ENCODE results near the gene NGDN.

The NGDN gene

GRCh38 chr14:23432946-23433345 is 36.6 kb upstream of the NGDN start:
- WGBS, result 92% methylated on average over 10 of the region's 10 CpGs
- H3K27ac ChIP-seq (ENCODE audit: low read depth, low read length), result no peak overlapping the region
- H3K4me1 ChIP-seq (ENCODE audit: insufficient read depth, low read length), result peaks cover 17% of the 10 kb centered on the region; the same call in 1 of the 2 replicates
- no peaks in the 10 kb centered on the region for H3K36me3 ChIP-seq (ENCODE audit: insufficient read depth, low read length)
- no peak overlapping the region for H3K4me3 ChIP-seq (ENCODE audit: low read length)
- H3K9me3 ChIP-seq (ENCODE audit: insufficient read depth, low read depth, low read length), result no peaks in the 10 kb centered on the region
- H3K9ac ChIP-seq (ENCODE audit: low read depth, low read length), result no peak overlapping the region
- H3K27me3 ChIP-seq (ENCODE audit: insufficient read depth, low read length), result 0 out of 2 replicates have a peak, but pooled peaks cover under 1% of the 10 kb centered on the region

- Histone ChIP-seq H3K27me3 (ENCODE audit: insufficient read depth, low read length) (no peaks in the 10 kb centered on the region), H3K4me3 (ENCODE audit: low read length) (no peak overlapping the region), H3K36me3 (ENCODE audit: insufficient read depth, low read length) (no peaks in the 10 kb centered on the region), H3K4me1 (ENCODE audit: insufficient read depth, low read length) (peaks cover 22% of the 10 kb centered on the region; the same call in 1 of the 2 replicates), H3K27ac (ENCODE audit: low read depth, low read length) (no peak overlapping the region), H3K9ac (ENCODE audit: low read depth, low read length) (no peak overlapping the region), H3K9me3 (ENCODE audit: insufficient read depth, low read depth, low read length) (no peaks in the 10 kb centered on the region)
- WGBS, result 79% methylated on average over 10 of the region's 10 CpGs
Observed at GRCh38 chr14:23433457-23433856, 36.0 kb upstream of the NGDN start.

DNA sequence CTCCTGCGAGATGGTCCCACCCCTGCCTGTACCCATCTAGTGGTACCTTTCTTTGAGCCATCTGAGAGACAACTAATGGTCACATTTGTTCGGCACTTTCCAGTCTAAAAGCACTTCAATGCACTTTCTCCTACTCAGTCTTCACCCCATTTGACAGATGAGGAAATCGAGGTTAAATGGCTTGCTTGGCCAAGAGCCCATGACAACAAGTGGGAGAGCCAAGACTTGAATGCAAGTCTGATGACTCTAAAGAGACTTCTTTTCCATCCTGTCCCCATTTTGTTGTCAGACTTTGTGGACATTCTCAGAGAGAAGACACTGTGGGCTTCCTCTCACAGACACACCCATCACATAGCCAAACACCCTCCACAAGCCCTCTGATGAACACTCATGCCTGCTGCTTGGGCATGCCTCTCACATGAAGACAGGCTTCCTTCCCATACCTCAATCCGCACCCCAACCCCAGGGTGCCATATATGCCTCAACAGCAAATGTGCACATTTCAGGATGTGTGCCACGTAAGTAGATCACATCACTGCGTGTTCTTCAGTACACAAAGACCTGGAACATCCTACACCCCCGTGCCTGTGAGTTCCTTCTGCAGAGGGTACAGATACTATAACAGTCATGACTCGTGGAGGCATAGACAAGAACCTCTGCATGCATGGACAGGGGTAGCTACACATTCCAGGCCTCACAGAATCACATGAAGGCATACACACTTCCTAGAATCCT is 34.8 kb upstream of the NGDN start:
- Histone ChIP-seq H3K9ac (ENCODE audit: low read depth, low read length) (no peak overlapping the region), H3K9me3 (ENCODE audit: insufficient read depth, low read depth, low read length) (no peaks in the 10 kb centered on the region), H3K27ac (ENCODE audit: low read depth, low read length) (no peak overlapping the region), H3K4me3 (ENCODE audit: low read length) (no peak overlapping the region), H3K36me3 (ENCODE audit: insufficient read depth, low read length) (no peaks in the 10 kb centered on the region), H3K4me1 (ENCODE audit: insufficient read depth, low read length) (peaks cover 27% of the 10 kb centered on the region; the same call in 1 of the 2 replicates), H3K27me3 (ENCODE audit: insufficient read depth, low read length) (no peaks in the 10 kb centered on the region)
- whole genome bisulfite sequencing, result 91% methylated on average over 8 of the region's 8 CpGs

DNA sequence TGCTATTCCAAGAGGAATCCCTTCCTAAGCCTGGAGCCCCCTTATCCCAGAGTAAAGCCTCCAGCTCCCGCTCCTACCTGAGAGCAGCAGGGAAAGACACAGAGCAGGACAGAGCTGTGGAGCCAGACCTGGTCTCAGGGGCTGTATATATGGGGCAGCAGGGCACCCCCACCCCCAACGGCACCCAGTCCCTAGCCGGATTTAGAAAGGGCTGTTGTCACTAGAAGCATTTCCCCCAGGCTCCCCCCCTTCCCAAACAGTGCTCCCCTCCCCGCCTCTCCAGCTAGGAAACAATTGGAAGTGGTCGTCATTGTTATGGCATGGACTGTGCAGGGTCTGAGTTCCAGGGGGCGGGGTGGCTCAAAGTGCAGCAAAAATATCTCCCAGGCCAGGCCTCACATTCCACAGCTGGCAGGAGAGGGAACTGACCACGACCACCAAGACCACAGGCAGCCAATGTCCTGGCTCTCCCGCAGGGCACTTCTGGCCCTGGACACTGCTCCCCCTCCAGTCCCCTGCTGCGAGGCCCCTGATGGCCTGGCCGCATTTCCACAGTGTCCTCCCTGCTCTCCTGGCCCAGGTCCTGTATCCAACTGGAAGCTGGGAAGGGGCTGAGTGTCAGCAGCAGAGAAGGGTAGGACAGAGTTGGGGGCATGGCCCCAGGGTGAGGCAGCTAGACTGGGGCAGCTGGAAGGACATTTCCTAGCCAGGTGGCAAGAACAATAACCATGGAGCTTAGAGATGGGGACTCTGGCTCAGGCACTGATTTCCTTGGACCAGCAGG is 33.8 kb upstream of the NGDN start, which contains the start of gene MYH7:
MYH7 (minus strand) TSS at position 118 of the 784 bp plus-strand sequence. CDS start 1,928 bp downstream, outside the sequence.
- peaks cover 27% of the 10 kb centered on the region; the same call in 1 of the 2 replicates for H3K4me1 ChIP-seq (ENCODE audit: insufficient read depth, low read length)
- H3K9ac ChIP-seq (ENCODE audit: low read depth, low read length), result no peak within 1 kb of the TSS
- H3K36me3 ChIP-seq (ENCODE audit: insufficient read depth, low read length), result no peaks in the 10 kb centered on the region
- WGBS, result 75% methylated on average over 10 of the region's 10 CpGs
- no peak within 1 kb of the TSS for H3K4me3 ChIP-seq (ENCODE audit: low read length)
- H3K27ac ChIP-seq (ENCODE audit: low read depth, low read length), result no peak within 1 kb of the TSS
- H3K9me3 ChIP-seq (ENCODE audit: insufficient read depth, low read depth, low read length), result no peaks in the 10 kb centered on the region
- no peaks in the 10 kb centered on the region for H3K27me3 ChIP-seq (ENCODE audit: insufficient read depth, low read length)

DNA sequence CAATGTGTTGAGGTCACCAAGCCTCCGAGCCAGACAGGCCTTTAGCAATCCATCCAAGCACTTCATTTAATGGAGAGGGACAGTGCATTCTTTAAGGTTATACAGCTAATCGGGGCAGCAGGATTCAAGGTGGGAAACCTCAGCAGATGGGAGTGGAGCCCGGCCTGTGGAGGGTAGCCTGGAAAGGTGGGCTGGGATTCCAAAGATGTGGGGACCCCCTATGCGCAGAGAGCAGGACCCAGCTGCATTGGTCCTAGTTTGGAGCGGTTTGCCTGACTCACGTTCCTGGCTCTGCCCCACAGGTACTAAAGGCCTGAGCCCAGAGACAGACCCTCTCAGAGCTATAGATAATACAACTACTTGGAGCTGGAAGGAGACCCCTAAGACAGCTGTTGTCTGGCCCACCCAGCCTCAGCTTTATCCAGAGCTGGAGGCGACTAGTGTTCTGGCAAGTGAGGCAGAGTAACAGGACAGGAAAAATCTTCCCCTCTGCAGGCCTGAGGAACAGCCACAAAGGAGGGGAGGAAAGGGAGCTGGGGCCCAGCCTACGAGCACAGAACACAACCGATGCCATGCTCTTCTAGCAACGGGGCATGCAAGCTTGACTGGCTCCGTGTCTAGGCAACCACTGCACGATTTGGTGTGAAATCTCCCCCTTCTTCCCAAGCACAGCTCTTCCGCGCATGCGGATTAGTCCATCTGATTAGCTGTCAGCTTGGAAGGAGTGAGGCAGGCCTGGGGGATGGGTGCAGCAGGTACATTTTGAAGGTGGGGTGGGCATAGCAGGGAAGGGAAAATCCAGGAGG is 33.0 kb upstream of the NGDN start:
- Histone ChIP-seq H3K4me1 (ENCODE audit: insufficient read depth, low read length) (peaks cover 27% of the 10 kb centered on the region; the same call in 1 of the 2 replicates), H3K4me3 (ENCODE audit: low read length) (no peak overlapping the region), H3K27ac (ENCODE audit: low read depth, low read length) (no peak overlapping the region), H3K9ac (ENCODE audit: low read depth, low read length) (no peak overlapping the region), H3K36me3 (ENCODE audit: insufficient read depth, low read length) (no peaks in the 10 kb centered on the region), H3K9me3 (ENCODE audit: insufficient read depth, low read depth, low read length) (no peaks in the 10 kb centered on the region), H3K27me3 (ENCODE audit: insufficient read depth, low read length) (no peaks in the 10 kb centered on the region)
- WGBS, result 75% methylated on average over 15 of the region's 15 CpGs

DNA sequence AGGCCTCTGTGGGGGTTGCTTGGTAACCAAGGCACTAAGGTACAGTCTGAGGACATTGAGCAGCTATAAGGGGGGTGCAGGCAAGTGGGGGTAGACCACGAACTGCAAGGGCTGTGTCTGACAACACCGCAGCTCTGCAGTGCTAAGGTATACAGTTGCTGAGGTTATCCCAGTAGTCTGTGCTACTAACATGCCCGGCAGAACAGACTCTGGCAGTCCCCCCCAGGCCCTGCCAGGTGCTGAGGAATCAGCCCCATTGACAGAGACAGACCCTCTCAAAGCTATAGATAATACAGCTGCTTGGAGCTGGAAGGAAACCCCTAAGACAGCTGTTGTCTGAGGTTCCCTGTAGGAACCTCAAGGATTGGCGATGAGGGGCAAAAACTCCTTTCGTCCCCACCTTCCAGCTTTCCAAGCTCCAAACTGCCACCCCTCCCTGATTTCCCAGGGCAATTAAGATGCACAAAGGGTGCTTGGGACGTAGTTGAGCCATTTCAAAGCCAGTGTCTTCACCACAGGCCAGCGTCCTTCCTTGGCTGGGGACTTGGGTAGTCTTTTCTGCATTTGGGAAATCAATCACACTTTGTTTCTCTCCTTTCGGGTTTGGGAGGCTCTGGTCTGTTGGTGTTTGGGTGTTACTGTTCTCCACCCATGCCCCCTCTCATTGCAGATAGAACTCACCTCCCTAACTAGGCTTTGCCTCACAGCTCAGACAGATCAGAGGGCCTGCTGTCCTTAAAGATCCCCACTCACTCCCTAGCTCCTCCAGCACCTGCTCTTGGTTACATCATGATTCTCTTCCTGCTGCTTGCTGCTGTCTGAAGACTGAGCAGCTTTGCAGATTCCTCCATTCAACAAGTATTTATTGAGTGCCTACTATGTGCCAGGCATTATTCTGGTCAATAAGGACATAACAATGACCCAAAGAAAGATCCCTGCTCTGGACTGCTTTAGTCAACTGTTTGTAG is 32.1 kb upstream of the NGDN start:
- Histone ChIP-seq H3K27me3 (ENCODE audit: insufficient read depth, low read length) (peaks cover 4% of the 10 kb centered on the region; the same call in 1 of the 2 replicates), H3K27ac (ENCODE audit: low read depth, low read length) (no peak overlapping the region), H3K9ac (ENCODE audit: low read depth, low read length) (no peak overlapping the region), H3K9me3 (ENCODE audit: insufficient read depth, low read depth, low read length) (no peaks in the 10 kb centered on the region), H3K4me3 (ENCODE audit: low read length) (no peak overlapping the region), H3K36me3 (ENCODE audit: insufficient read depth, low read length) (no peaks in the 10 kb centered on the region), H3K4me1 (ENCODE audit: insufficient read depth, low read length) (peaks cover 32% of the 10 kb centered on the region)
- WGBS, result 83% methylated on average over 7 of the region's 8 CpGs

DNA sequence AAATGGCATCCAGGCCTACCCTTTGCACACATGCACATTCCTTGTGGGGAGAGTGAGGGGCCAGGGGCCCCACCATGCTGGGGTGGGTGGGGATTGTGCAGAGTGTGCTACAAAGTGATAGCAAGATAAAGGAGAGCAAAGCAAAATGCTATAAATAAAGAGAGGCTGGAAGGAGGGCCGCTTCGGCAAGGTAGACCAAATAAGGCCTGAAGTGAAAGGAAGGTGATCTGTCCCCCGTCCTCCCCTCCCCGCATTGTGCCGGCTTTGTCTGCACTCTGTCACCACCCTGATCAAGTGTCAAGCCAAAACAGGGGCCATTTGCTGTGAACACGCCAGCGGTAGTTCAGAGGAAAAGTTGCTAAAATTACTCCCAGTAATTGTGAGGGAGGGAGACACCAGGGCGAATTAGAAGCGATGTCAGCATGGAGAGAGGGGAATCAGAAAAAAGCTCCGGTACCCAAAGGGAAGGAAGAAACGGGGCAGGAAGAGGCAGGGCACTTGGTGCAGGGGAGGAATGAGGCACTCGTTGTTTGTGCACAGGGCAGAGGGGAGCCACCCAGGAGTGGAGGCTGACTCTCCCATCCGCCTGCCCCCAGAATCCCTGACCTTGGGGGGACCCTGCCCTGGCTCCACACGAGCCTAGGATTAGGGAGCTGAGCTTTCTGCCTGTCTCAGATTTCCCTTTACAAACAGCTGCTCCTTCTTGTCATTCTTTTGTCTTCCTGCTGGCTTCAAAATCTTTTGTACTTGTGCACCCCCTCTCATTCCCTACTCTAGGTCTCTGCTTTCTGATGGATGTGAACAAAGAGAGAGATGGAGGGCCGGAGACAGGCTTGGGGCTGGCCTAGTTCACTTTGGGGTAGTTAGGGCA is 31.2 kb upstream of the NGDN start:
- Histone ChIP-seq H3K9ac (ENCODE audit: low read depth, low read length) (peak overlapping the region; percentile 13), H3K36me3 (ENCODE audit: insufficient read depth, low read length) (no peaks in the 10 kb centered on the region), H3K4me1 (ENCODE audit: insufficient read depth, low read length) (peaks cover 41% of the 10 kb centered on the region), H3K9me3 (ENCODE audit: insufficient read depth, low read depth, low read length) (no peaks in the 10 kb centered on the region), H3K27ac (ENCODE audit: low read depth, low read length) (no peak overlapping the region), H3K27me3 (ENCODE audit: insufficient read depth, low read length) (peaks cover 4% of the 10 kb centered on the region; the same call in 1 of the 2 replicates), H3K4me3 (ENCODE audit: low read length) (no peak overlapping the region)
- WGBS, result 69% methylated on average over 15 of the region's 15 CpGs

- no peak overlapping the region for H3K27ac ChIP-seq (ENCODE audit: low read depth, low read length)
- 93% methylated on average over 6 of the region's 6 CpGs for WGBS
Observed at GRCh38 chr14:23439107-23439835, 30.2 kb upstream of the NGDN start.

GRCh38 chr14:23441076-23441475 is 28.4 kb upstream of the NGDN start:
- H3K36me3 ChIP-seq (ENCODE audit: insufficient read depth, low read length), result no peaks in the 10 kb centered on the region
- no peak overlapping the region for H3K4me3 ChIP-seq (ENCODE audit: low read length)
- peaks cover 4% of the 10 kb centered on the region; the same call in 1 of the 2 replicates for H3K27me3 ChIP-seq (ENCODE audit: insufficient read depth, low read length)
- 94% methylated on average over 1 of the region's 1 CpG for WGBS
- H3K9me3 ChIP-seq (ENCODE audit: insufficient read depth, low read depth, low read length), result no peaks in the 10 kb centered on the region
- peaks cover 44% of the 10 kb centered on the region for H3K4me1 ChIP-seq (ENCODE audit: insufficient read depth, low read length)
- no peak overlapping the region for H3K27ac ChIP-seq (ENCODE audit: low read depth, low read length)
- no peak overlapping the region for H3K9ac ChIP-seq (ENCODE audit: low read depth, low read length)

More at GRCh38 chr14:23439107-23439835, 30.2 kb upstream of the NGDN start:
- Histone ChIP-seq H3K9me3 (ENCODE audit: insufficient read depth, low read depth, low read length) (no peaks in the 10 kb centered on the region), H3K36me3 (ENCODE audit: insufficient read depth, low read length) (no peaks in the 10 kb centered on the region), H3K27me3 (ENCODE audit: insufficient read depth, low read length) (peaks cover 4% of the 10 kb centered on the region; the same call in 1 of the 2 replicates), H3K4me1 (ENCODE audit: insufficient read depth, low read length) (peaks cover 44% of the 10 kb centered on the region), H3K4me3 (ENCODE audit: low read length) (no peak overlapping the region), H3K9ac (ENCODE audit: low read depth, low read length) (no peak overlapping the region)
